Fibroblast of pulmonary artery (primary cell): ENCODE data around the gene HSP90AA1.
A peak's percentile ranks its signal among the peaks of the same experiment; 100 is the strongest.

Source experiments
- DNase-seq: peaks from one replicate; pipeline ENCODE4 v3.0.0-alpha.2; 2010; ENCODE audit warnings: low read depth
- H3K4me3 ChIP-seq: replicated peaks from 2 replicates; pipeline ENCODE4 v1.5.1; 2011; ENCODE audit warnings: low read depth, mild to moderate bottlenecking, control low read depth, low read length, moderate library complexity
- TF ChIP-seq, protein P1 (sequence below): IDR thresholded peaks from 2 replicates; pipeline ENCODE4 v1.5.1; 2011; ENCODE audit warnings: mild to moderate bottlenecking, control low read depth, low read length, inconsistent platforms; ENCODE audit errors: missing control alignments

Gene HSP90AA1

GRCh38 chr14:102092806-102093205 is 6.0 kb upstream of the HSP90AA1 start:
- no peak overlapping the region for H3K4me3 ChIP-seq
- TF ChIP-seq, protein P1, sequence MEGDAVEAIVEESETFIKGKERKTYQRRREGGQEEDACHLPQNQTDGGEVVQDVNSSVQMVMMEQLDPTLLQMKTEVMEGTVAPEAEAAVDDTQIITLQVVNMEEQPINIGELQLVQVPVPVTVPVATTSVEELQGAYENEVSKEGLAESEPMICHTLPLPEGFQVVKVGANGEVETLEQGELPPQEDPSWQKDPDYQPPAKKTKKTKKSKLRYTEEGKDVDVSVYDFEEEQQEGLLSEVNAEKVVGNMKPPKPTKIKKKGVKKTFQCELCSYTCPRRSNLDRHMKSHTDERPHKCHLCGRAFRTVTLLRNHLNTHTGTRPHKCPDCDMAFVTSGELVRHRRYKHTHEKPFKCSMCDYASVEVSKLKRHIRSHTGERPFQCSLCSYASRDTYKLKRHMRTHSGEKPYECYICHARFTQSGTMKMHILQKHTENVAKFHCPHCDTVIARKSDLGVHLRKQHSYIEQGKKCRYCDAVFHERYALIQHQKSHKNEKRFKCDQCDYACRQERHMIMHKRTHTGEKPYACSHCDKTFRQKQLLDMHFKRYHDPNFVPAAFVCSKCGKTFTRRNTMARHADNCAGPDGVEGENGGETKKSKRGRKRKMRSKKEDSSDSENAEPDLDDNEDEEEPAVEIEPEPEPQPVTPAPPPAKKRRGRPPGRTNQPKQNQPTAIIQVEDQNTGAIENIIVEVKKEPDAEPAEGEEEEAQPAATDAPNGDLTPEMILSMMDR = no peak
- no peak for DNase-seq

DNA sequence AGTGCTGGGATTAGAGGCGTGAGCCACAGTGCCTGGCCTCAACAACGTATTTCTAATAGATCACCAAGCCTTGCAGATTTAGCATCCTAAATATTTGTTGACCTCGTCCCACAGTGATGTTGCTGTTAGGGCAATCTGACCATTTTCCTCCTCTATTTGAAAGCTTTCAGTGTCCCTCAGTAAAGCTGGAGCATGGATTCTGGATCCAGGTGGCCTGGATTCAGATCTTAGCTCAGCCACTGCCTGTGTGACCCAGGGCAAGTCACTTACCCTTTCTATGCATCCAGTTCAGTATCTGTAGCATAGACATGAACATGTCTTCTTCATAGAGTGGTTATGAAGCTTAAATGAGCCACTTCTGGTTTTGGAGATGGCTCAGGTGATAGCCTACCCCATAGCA is 3.9 kb upstream of the HSP90AA1 start:
- TF ChIP-seq, protein P1 = no peak
- H3K4me3 ChIP-seq = no peak overlapping the region
- DNase-seq = no peak

DNA sequence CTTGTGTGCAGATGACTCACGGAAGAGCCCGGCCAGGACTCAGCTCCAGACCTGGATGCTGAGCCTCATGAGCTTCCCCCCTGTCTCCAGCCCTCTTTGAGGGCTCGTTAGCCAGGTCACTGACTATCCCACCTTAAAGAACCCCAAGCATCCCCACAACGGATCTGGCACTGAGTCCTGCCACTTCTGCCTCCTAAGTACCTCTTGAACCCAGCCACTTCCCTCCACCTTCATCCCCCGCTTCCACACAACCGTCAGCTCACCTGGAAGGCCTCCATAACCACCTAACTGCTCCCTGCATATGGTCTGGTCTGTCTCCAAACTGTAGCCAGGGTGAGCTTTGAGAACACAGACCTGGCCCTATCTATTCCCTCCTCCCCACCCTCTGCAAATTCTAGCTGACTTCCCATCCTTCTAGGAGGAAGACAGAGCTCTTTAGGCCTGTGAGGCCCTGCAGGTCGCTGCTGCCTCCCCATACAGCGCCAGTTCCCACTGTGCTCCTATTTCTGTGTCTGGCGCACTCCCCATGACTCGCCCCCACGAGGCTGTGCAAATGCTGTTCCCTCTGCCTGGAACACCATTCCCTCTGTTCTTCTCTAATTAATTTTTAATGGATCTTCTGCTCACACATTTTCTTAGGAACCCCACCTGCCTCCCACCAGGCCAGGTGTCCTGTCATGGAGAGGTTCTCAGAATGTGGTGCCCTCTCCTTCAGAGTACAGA is 2.9 kb upstream of the HSP90AA1 start:
- no peak overlapping the region for H3K4me3 ChIP-seq

DNA sequence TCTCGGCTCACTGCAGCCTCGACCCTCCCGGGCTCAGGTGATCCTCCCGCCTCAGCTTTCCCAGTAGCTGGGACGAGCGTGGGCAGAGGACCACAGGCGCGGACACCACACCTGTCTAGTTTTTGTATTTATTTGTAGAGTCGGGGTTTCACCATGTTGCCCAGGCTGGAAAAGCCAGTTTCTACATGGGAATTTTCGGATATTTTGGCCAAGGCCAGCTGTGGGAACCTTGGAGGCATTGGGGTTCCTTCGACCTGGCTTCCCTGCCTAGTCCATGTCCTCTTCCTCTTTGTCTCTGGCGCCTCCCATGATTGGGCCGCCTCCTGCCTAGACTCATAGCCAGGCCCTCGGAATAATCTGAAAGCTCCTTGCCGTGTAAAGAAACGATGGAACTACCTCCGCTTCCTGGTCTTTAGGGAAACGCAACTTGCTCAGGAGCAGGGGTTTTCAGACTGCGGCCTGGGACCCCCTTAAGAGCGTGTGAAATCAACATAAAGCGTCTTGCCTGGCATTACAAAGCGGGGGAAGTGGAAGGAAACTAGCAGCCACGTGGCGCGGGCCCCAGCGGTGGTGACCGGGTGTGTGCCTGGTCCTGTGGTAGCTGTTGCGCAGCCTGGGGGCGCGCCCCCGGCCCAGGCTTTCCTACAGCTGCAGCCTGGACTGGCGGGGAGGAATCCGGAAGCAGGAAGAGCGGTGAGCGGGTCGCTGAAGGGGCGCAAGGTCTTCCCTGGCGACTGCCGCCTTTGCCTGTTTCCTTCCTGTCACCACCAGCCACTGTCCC is 1.4 kb upstream of the HSP90AA1 start:
- H3K4me3 ChIP-seq = peak overlapping the region; percentile 60
- TF ChIP-seq, protein P1 = no peak
- DNase-seq = peak; percentile 17

More for the DNA sequence above, 2.9 kb upstream of the HSP90AA1 start:
- DNase-seq = no peak
- TF ChIP-seq, protein P1 = no peak

DNA sequence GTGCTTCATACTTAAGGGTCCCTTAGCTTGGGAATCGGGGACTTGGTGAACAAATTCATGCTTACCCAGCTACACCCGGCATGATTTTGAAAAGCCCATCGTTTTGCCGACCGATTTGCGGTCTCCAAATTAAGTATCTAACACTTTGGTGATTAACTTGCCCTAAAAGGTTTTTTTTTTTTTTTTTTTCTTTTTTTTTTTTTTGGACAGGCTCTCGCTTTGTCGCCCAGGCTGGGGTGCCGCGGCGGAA is 843 bp upstream of the HSP90AA1 start:
- H3K4me3 ChIP-seq = peak overlapping the region; percentile 60
- TF ChIP-seq, protein P1 = no peak
- DNase-seq = no peak

DNA sequence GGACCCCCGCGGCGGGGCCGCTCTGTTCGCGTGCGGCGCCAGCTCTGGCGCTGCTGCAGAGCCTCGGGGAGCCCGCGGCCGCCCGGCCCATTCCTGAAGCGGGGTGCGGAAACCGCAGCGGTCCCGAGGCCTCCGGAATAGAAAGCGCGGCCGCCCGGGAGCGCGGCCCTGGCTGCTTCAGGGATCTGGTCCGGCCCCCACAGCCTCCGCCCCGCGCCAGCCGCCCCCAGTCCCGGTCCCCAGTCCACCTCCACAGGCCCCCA is 204 bp downstream of the HSP90AA1 start:
- TF ChIP-seq, protein P1 = no peak
- H3K4me3 ChIP-seq = peak overlapping the region; percentile 76
- no peak for DNase-seq
